ENCODE measurements around the gene TMEM176A. TPM values are rescaled to one million over a fixed set of nuclear protein-coding genes. Genes with fewer than 3 reads are reported as not detected.

TMEM176A gene
- total RNA-seq, 1 experiment from 2014 or later: 0.39 TPM

DNA sequence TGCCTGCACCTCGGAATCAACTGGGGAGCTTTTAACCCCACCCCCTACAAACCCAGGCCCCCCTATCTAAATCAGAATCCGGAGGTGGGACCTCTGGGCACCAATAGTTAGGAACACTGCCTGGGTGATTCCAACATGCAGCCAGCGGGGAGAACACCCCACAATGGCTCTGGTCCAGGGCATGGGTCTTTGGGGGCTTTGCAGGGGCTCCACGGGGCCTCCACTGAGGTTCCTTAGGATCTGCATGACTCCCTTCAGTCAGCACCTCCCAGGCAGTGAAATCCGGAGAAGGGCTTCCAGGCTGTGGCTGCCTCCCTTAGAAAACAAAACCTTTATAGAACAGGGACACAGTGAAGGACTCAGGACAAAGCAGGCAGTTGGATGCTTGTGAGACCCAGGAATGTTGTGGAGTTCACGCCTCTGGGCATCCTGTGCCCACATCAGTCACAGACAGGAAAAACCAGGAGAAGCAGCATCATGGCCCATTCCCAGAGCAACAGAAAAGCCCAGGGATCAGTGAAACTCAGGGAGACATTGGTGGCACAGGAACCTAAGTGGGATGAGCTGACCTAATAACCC, 35.2 kb downstream of the TMEM176A start:
- Histone ChIP-seq H3K36me3 (ENCODE audit: control insufficient read depth, insufficient read depth, low read length) (no peaks in the 10 kb centered on the region), H3K9me3 (ENCODE audit: control insufficient read depth, insufficient read depth, low read depth, low read length) (no peaks in the 10 kb centered on the region), H3K4me1 (ENCODE audit: control insufficient read depth, insufficient read depth, low read length) (no peaks in the 10 kb centered on the region), H3K27ac (ENCODE audit: low read length) (no peak overlapping the region), H3K4me3 (ENCODE audit: low read depth in 2 of 2, low read length in 2 of 2) (no peak overlapping the region), H3K27me3 (ENCODE audit: control insufficient read depth, insufficient read depth, low read length) (no peaks in the 10 kb centered on the region)
- intact Hi-C loops (cut with micrococcal nuclease; ENCODE audit: unreplicated experiment): no loop called here
- TF ChIP-seq, protein P1, sequence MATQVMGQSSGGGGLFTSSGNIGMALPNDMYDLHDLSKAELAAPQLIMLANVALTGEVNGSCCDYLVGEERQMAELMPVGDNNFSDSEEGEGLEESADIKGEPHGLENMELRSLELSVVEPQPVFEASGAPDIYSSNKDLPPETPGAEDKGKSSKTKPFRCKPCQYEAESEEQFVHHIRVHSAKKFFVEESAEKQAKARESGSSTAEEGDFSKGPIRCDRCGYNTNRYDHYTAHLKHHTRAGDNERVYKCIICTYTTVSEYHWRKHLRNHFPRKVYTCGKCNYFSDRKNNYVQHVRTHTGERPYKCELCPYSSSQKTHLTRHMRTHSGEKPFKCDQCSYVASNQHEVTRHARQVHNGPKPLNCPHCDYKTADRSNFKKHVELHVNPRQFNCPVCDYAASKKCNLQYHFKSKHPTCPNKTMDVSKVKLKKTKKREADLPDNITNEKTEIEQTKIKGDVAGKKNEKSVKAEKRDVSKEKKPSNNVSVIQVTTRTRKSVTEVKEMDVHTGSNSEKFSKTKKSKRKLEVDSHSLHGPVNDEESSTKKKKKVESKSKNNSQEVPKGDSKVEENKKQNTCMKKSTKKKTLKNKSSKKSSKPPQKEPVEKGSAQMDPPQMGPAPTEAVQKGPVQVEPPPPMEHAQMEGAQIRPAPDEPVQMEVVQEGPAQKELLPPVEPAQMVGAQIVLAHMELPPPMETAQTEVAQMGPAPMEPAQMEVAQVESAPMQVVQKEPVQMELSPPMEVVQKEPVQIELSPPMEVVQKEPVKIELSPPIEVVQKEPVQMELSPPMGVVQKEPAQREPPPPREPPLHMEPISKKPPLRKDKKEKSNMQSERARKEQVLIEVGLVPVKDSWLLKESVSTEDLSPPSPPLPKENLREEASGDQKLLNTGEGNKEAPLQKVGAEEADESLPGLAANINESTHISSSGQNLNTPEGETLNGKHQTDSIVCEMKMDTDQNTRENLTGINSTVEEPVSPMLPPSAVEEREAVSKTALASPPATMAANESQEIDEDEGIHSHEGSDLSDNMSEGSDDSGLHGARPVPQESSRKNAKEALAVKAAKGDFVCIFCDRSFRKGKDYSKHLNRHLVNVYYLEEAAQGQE (IDR thresholded peaks at IDR 0.05; ENCODE audit: insufficient read depth in 1 of 2, low read depth in 2 of 2, low read length in 1 of 2): no peak
- TF ChIP-seq TCF7L2 (IDR thresholded peaks at IDR 0.05; ENCODE audit: low read depth, low read length) (no peak), SIN3A (IDR thresholded peaks at IDR 0.05; ENCODE audit: borderline replicate concordance, insufficient read depth, low read depth, low read length) (no peak), POLR2AphosphoS5 (IDR thresholded peaks at IDR 0.05; ENCODE audit: low read depth, low read length) (no peak)
- TF ChIP-seq, protein P2, sequence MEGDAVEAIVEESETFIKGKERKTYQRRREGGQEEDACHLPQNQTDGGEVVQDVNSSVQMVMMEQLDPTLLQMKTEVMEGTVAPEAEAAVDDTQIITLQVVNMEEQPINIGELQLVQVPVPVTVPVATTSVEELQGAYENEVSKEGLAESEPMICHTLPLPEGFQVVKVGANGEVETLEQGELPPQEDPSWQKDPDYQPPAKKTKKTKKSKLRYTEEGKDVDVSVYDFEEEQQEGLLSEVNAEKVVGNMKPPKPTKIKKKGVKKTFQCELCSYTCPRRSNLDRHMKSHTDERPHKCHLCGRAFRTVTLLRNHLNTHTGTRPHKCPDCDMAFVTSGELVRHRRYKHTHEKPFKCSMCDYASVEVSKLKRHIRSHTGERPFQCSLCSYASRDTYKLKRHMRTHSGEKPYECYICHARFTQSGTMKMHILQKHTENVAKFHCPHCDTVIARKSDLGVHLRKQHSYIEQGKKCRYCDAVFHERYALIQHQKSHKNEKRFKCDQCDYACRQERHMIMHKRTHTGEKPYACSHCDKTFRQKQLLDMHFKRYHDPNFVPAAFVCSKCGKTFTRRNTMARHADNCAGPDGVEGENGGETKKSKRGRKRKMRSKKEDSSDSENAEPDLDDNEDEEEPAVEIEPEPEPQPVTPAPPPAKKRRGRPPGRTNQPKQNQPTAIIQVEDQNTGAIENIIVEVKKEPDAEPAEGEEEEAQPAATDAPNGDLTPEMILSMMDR (IDR thresholded peaks at IDR 0.05): no peak
- no TSS peak for BruUV-seq (replicated peaks)
- ChIA-PET POLR2A (interaction anchor here (0.6 kb wide), 1 partner anchor 9 kb away, joined by 3 read pairs; no protein-coding TSS in a partner anchor), CTCF (no interaction called here)
- in situ Hi-C loops (cut with HindIII; ENCODE audit: low pct_unique_long_range_greater_than_20kb, low sequenced_read_pairs): no loop called here
- no peak for DNase-seq (ENCODE audit: low read depth, low spot score)
- no peak for ATAC-seq

DNA sequence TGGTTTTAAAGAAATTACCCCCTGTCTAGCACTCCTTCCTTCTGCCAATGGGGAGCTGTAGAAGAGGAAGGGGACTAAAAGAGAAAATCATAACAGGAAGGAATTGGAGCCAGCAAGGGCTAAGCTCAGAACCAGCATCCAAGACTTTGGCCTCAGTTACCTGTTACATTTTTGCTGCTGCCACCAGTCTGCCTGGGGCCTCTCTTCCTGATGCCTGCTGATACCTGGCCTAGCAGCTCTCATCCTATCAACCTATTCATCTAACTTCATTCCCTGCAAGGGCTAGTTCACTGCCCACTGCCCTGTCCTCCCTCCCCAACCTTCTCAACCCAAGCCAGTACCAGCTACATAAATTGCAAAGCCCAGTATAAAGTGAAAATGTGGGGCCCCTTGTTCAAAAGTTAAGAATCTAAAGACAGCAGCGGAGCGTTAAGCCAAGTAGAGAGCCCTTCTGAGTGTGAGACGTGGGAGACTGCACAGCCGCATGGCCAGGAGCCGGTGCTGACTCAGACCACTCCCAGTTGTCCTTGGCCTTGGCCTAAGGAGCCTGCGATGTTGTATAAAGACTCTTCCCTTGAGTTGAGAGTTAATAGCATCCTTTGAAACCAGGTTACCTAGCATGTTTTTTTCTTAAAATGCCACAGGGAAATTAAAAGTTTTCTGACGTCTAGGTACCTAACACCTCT, 38.5 kb downstream of the TMEM176A start:
- H3K4me1 ChIP-seq (ENCODE audit: control insufficient read depth, insufficient read depth, low read length): no peaks in the 10 kb centered on the region
- H3K4me3 ChIP-seq (ENCODE audit: low read depth in 2 of 2, low read length in 2 of 2): no peak overlapping the region
- no peaks in the 10 kb centered on the region for H3K9me3 ChIP-seq (ENCODE audit: control insufficient read depth, insufficient read depth, low read depth, low read length)
- H3K27me3 ChIP-seq (ENCODE audit: control insufficient read depth, insufficient read depth, low read length): no peaks in the 10 kb centered on the region; the same call in 1 of the 2 replicates
- DNase-seq (ENCODE audit: low read depth, low spot score) (no peak), ATAC-seq (no peak)
- H3K27ac ChIP-seq (ENCODE audit: low read length): no peak overlapping the region
- no TSS peak for BruUV-seq (replicated peaks)
- no peaks in the 10 kb centered on the region for H3K36me3 ChIP-seq (ENCODE audit: control insufficient read depth, insufficient read depth, low read length)
- CTCF ChIA-PET: no interaction called here
- intact Hi-C loops (cut with micrococcal nuclease; ENCODE audit: unreplicated experiment): no loop called here
- TF ChIP-seq TCF7L2 (IDR thresholded peaks at IDR 0.05; ENCODE audit: low read depth, low read length) (no peak), POLR2AphosphoS5 (IDR thresholded peaks at IDR 0.05; ENCODE audit: low read depth, low read length) (no peak), SIN3A (IDR thresholded peaks at IDR 0.05; ENCODE audit: borderline replicate concordance, insufficient read depth, low read depth, low read length) (no peak)
- TF ChIP-seq, protein P2 (IDR thresholded peaks at IDR 0.05): no peak
- TF ChIP-seq, protein P1 (IDR thresholded peaks at IDR 0.05; ENCODE audit: insufficient read depth in 1 of 2, low read depth in 2 of 2, low read length in 1 of 2): no peak
- in situ Hi-C loops (cut with HindIII; ENCODE audit: low pct_unique_long_range_greater_than_20kb, low sequenced_read_pairs): no loop called here
- POLR2A ChIA-PET: no interaction called here
